GM23248 (cell line): ENCODE data around the gene ACAN.

Experiments
- EZH2 ChIP-seq: fragments of 200-600 bp; sonication (generic); IDR thresholded peaks from 2 replicates; pipeline ENCODE4 v1.6.1; 2018; ENCODE audit warnings: antibody characterized with exemption, mild to moderate bottlenecking; ENCODE audit not compliant: insufficient read depth, poor library complexity, severe bottlenecking
- EZH2phosphoT487 ChIP-seq: fragments of 200-600 bp; sonication (generic); IDR thresholded peaks from 2 replicates; pipeline ENCODE4 v1.6.1; 2018; ENCODE audit warnings: antibody characterized with exemption, moderate library complexity, mild to moderate bottlenecking, low read depth; ENCODE audit not compliant: insufficient read depth

DNA sequence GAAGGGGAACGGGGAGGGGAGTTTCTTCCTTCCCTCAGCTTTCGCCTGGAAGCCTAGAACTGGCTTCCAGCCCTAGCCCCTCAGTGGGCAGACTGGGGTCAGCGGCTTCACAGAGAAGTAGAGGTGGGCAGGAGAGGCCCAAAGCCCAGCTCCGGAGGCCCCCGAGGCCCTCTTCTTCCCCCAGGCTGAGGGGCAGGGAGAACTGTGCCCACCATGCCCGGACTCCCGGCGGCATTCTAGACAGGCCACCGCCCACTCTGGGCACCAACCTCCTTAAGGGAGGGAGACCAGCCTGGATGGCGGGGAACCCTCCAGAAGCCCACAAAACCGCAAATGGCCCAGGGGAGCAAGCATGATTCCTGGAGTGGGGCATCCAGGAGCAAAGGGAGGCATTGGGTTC, 74.2 kb downstream of the ACAN start:
- no peak for TF ChIP-seq EZH2
- TF ChIP-seq EZH2phosphoT487 = no peak
